ENCODE results near the gene ALG14. TPM values are rescaled to one million over a fixed set of nuclear protein-coding genes. Genes with fewer than 3 reads are reported as not detected.
A peak's percentile ranks its signal among the peaks of the same experiment; 100 is the strongest.

ALG14 gene
- total RNA-seq, 4 donors from 2014 or later: 0.53 to 1.3 (median 1.0) TPM

DNA sequence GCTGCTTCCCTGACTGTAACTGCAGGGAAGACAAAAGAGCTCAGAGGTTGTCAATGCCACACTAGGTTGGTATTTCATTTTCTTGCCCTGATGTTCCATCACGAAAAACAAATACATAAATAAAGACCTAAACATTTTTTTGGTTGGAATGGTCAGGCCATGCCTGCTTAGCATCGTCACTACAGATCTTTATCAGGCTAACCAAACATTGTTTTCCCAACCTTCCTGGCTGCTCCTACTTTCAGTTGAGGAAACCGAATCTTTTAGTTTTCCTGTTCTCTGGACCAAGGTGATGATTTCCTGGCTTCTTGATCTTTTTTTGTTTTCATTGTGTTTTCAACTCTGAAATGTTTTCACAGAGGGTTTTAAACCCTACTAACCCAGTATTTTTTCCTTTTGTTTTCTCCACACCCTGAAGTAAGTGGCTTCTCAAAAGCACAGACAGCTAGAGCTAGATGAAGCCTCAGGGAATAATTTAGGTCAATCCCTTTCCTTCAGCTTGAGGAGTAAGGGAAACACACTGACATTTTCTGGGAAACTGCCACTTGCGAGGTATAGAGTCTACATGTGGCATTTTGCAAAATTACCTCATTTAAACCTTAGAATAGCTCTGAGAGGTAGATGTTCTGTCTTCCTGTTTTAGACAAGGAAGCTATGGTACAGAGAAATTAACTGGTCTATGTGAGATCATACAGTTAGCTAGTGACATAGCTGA is 78.7 kb downstream of the ALG14 start:
- peak overlapping the region; percentile 20 to 68 (median 44) for H3K27ac ChIP-seq
- peaks cover 0 to 40% (median 8%) of the 10 kb centered on the region in 3 donors for H3K4me1 ChIP-seq
- intact Hi-C loops (cut with DNase I): no loop called here
- H3K27me3 ChIP-seq: no peaks in the 10 kb centered on the region
- no peak overlapping the region for H3K4me3 ChIP-seq
- H3K36me3 ChIP-seq: no peaks in the 10 kb centered on the region
- no peak for DNase-seq
- no peaks in the 10 kb centered on the region for H3K9me3 ChIP-seq
- TF ChIP-seq, protein P1, sequence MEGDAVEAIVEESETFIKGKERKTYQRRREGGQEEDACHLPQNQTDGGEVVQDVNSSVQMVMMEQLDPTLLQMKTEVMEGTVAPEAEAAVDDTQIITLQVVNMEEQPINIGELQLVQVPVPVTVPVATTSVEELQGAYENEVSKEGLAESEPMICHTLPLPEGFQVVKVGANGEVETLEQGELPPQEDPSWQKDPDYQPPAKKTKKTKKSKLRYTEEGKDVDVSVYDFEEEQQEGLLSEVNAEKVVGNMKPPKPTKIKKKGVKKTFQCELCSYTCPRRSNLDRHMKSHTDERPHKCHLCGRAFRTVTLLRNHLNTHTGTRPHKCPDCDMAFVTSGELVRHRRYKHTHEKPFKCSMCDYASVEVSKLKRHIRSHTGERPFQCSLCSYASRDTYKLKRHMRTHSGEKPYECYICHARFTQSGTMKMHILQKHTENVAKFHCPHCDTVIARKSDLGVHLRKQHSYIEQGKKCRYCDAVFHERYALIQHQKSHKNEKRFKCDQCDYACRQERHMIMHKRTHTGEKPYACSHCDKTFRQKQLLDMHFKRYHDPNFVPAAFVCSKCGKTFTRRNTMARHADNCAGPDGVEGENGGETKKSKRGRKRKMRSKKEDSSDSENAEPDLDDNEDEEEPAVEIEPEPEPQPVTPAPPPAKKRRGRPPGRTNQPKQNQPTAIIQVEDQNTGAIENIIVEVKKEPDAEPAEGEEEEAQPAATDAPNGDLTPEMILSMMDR (IDR thresholded peaks at IDR 0.05): no peak
- TF ChIP-seq POLR2A (IDR thresholded peaks at IDR 0.05): no peak
- 75 to 84% methylated on average over 4 of the region's 4 CpGs for WGBS, 2 donors

DNA sequence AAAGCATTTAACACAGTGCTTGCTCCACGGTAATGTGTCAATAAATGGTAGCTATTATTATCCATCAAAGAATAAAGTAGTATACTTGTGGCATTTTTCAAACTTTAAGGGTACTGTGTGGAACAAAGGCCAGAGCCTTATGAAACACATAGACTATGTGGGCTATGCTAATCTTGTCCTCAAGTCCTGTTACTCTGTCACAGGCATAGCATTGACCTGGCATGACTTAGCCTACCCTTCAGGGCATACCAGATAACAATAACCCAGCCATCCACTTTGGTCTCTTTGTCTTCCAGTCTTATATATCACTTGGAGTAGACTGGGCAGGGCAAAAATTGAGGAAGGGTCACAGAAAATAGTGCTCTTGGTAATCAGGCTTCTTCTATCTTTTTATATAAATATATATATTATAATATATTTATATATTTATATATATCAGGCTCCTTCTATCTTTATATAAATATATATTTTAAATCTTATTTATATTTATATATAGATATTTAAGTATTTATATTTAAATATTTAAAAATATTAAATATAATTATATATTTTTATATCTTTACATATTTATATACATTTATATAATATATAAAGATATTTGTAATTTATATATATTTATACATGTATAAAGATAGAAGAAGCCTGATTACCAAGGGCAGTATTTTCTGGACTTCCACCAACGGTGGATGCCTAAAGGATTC is 79.7 kb downstream of the ALG14 start:
- Histone ChIP-seq H3K27ac (no peak overlapping the region), H3K36me3 (no peaks in the 10 kb centered on the region), H3K4me3 (no peak overlapping the region), H3K9me3 (no peaks in the 10 kb centered on the region), H3K27me3 (no peaks in the 10 kb centered on the region), H3K4me1 (peaks cover 0 to 32% (median 8%) of the 10 kb centered on the region in 3 donors)
- intact Hi-C loops (cut with DNase I): no loop called here
- 79 to 80% methylated on average over 2 of the region's 2 CpGs for WGBS, 2 donors
- TF ChIP-seq, protein P1 (IDR thresholded peaks at IDR 0.05): no peak
- no peak for TF ChIP-seq POLR2A (IDR thresholded peaks at IDR 0.05)
- no peak for DNase-seq

DNA sequence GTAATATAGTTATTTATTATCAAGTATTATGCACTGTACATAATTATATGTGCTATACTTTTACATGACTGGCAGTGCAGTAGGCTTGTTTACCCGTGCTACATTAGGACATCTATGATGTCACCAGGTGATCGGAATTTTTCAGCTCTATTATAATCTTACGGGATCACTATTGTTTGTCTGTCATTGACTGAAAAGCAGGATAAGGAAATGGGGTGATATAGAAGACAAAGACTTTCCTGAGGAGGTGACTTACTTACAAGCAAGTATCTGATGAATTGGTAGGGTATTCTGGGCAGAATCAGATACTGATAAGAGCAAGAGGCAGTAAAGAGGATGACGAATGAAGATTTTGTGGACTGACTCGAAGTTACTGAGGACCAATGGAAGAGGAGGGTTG is 80.6 kb downstream of the ALG14 start:
- Histone ChIP-seq H3K9me3 (no peaks in the 10 kb centered on the region), H3K4me3 (no peak overlapping the region), H3K4me1 (peaks cover 0 to 23% (median 8%) of the 10 kb centered on the region in 3 donors), H3K27ac (no peak overlapping the region), H3K27me3 (no peaks in the 10 kb centered on the region), H3K36me3 (no peaks in the 10 kb centered on the region)
- intact Hi-C loops (cut with DNase I): no loop called here
- 69 to 80% methylated on average over 5 of the region's 5 CpGs for WGBS, 2 donors
- TF ChIP-seq, protein P1 (IDR thresholded peaks at IDR 0.05): no peak
- TF ChIP-seq POLR2A (IDR thresholded peaks at IDR 0.05): no peak
- DNase-seq: no peak

DNA sequence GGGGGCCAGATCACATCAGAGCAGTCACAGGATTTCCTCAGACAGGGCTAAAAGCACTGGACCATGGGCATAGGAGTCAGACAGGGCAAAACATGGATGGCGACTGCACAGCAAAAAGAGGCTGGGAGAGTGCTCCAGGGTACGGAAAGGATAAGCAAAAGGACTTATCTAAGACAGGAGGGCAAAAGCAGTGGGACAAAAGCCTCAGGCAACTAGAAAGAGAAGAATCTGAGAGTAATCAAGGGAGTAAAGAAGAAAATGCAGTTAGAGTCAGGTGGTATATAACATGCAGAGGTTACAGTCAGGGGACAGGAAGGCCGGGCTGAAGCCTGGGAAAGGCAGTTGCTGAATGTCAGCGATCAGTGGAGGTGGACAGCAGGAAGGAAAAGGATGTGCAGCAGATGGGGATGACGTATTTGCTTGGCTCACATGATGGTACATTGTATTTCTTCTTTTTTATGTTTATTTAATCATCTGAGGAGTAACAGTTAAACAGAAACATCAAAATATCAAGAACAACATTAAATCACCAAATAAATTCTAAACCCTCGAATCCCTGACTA is 82.8 kb downstream of the ALG14 start:
- WGBS, 2 donors: 81 to 85% methylated on average over 6 of the region's 6 CpGs
- no peaks in the 10 kb centered on the region for H3K36me3 ChIP-seq
- H3K4me3 ChIP-seq: no peak overlapping the region
- H3K9me3 ChIP-seq: no peaks in the 10 kb centered on the region
- DNase-seq: no peak
- H3K4me1 ChIP-seq: peaks cover 0 to 21% (median 8%) of the 10 kb centered on the region in 3 donors
- intact Hi-C loops (cut with DNase I): no loop called here
- TF ChIP-seq, protein P1 (IDR thresholded peaks at IDR 0.05): no peak
- no peak for TF ChIP-seq POLR2A (IDR thresholded peaks at IDR 0.05)
- no peaks in the 10 kb centered on the region for H3K27me3 ChIP-seq
- H3K27ac ChIP-seq: peak overlapping the region in 3 of 4 donors; percentile 3 to 40 (median 25)

DNA sequence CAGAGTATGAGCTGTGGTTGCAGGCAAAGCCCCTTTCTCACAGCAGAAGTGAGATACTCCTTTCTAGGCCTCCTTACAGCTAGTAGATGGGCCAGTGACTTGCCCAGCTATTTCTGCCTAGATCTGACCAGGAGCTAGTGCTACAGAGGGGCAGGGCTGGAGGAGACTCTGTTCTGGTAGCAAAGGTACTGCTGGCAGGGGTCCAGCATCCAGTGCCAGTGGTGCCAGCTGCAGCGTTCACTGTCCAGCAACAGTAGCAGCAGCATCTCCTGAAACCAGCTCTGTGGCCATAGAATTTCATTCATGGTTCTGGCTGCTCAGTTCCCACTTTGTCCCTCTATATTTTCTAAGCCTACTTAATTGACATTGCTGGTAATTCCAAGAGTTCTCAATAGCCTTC is 83.4 kb downstream of the ALG14 start:
- TF ChIP-seq POLR2A (IDR thresholded peaks at IDR 0.05): no peak
- TF ChIP-seq, protein P1 (IDR thresholded peaks at IDR 0.05): no peak
- H3K36me3 ChIP-seq: no peaks in the 10 kb centered on the region
- no peak overlapping the region for H3K4me3 ChIP-seq
- no peaks in the 10 kb centered on the region for H3K27me3 ChIP-seq
- 73 to 88% methylated on average over 1 of the region's 1 CpG for WGBS, 2 donors
- no peaks in the 10 kb centered on the region for H3K9me3 ChIP-seq
- peaks cover 0 to 21% (median 2%) of the 10 kb centered on the region in 3 donors for H3K4me1 ChIP-seq
- no peak for DNase-seq
- intact Hi-C loops (cut with DNase I): no loop called here
- peak overlapping the region in 3 of 4 donors; percentile 3 to 40 (median 25) for H3K27ac ChIP-seq

All from esophagus squamous epithelium (tissue), 5 donors.